Panc1 (cell line): Measurements from ENCODE around the gene ERG28. TPM values are rescaled to one million over a fixed set of nuclear protein-coding genes. Genes with fewer than 3 reads are reported as not detected.

Experiments used
- ATAC-seq: fragments of 200-7000 bp; cut with Tn5 transposase; 2 replicates; pipeline ENCODE4 v1.9.1; 2020; ENCODE audit warnings: mild to moderate bottlenecking, moderate library complexity
- BruUV-seq: library from RNA; stranded (reverse); fragments of 400-500 nt; replicated peaks from 2 replicates; lab custom pipeline; 2021; lab: Mats Ljungman, UMichigan
- CTCF ChIA-PET: fragments of 300-600 bp; sonication (Branson Sonifier 250); formaldehyde crosslinking; loops from one replicate; lab custom pipeline; 2022; ENCODE audit warnings: antibody characterized with exemption; lab: Charles Lee
- POLR2A ChIA-PET: fragments of 300-600 bp; sonication (Branson Sonifier 250); formaldehyde crosslinking; loops from one replicate; lab custom pipeline; 2022; ENCODE audit warnings: antibody characterized with exemption; lab: Charles Lee
- DNase-seq: peaks from one replicate; pipeline ENCODE4 v3.0.0-alpha.2; 2010; ENCODE audit warnings: low read depth, low spot score
- H3K27ac ChIP-seq: 2 replicates; pipeline ENCODE4 v1.5.1; 2011; ENCODE audit warnings: mild to moderate bottlenecking, low read length, inconsistent platforms
- H3K27me3 ChIP-seq: fragments of 200-500 bp; sonication (Bioruptor generic); 2 replicates; pipeline ENCODE4 v1.6.0; 2014; ENCODE audit warnings: low read length, inconsistent platforms; ENCODE audit not compliant: control insufficient read depth, insufficient read depth
- H3K36me3 ChIP-seq: fragments of 200-500 bp; sonication (Bioruptor generic); 2 replicates; pipeline ENCODE4 v1.5.1; 2014; ENCODE audit warnings: inconsistent platforms, mild to moderate bottlenecking, low read length, moderate library complexity; ENCODE audit not compliant: control insufficient read depth, insufficient read depth
- H3K4me1 ChIP-seq: 2 replicates; pipeline ENCODE4 v1.5.1; 2011; ENCODE audit warnings: inconsistent platforms, mild to moderate bottlenecking, low read length, moderate library complexity; ENCODE audit not compliant: control insufficient read depth, insufficient read depth
- H3K4me3 ChIP-seq, 2 experiments: 2 replicates each; pipeline ENCODE4 v1.5.1; 2011 to 2012; ENCODE audit warnings: low read depth in 2 of 2, low read length in 2 of 2, mild to moderate bottlenecking in 2 of 2, inconsistent platforms in 1 of 2, moderate library complexity in 1 of 2
- H3K9me3 ChIP-seq: fragments of 200-500 bp; sonication (Bioruptor generic); 2 replicates; pipeline ENCODE4 v1.5.1; 2014; ENCODE audit warnings: low read depth, mild to moderate bottlenecking, inconsistent platforms, low read length, moderate library complexity; ENCODE audit not compliant: control insufficient read depth, insufficient read depth
- CTCF ChIP-seq: fragments of 450-650 bp; IDR thresholded peaks from 2 replicates; pipeline ENCODE4 v1.5.1; 2017; ENCODE audit warnings: mild to moderate bottlenecking
- POLR2AphosphoS5 ChIP-seq: IDR thresholded peaks from 2 replicates; pipeline ENCODE4 v1.6.1; 2012; ENCODE audit warnings: mild to moderate bottlenecking, low read depth, low read length, moderate library complexity
- REST ChIP-seq, 2 experiments: IDR thresholded peaks; 2 replicates each; pipeline ENCODE4 v1.6.1; 2011 to 2012; ENCODE audit warnings: low read depth in 2 of 2, control low read depth in 1 of 2, low read length in 1 of 2, mild to moderate bottlenecking in 1 of 2, moderate library complexity in 1 of 2; ENCODE audit not compliant: insufficient read depth in 1 of 2
- SIN3A ChIP-seq: IDR thresholded peaks from 2 replicates; pipeline ENCODE4 v1.6.1; 2012; ENCODE audit warnings: low read depth, mild to moderate bottlenecking, low read length, moderate library complexity, borderline replicate concordance; ENCODE audit not compliant: insufficient read depth
- TCF7L2 ChIP-seq: IDR thresholded peaks from 2 replicates; pipeline ENCODE4 v1.6.1; 2011; ENCODE audit warnings: mild to moderate bottlenecking, low read depth, low read length, inconsistent platforms
- in situ Hi-C: cut with HindIII; loops from 2 replicates; pipeline ENCODE4 v1.10.0; 2016; ENCODE audit warnings: low sequenced_read_pairs, low pct_unique_long_range_greater_than_20kb
- intact Hi-C: fragments of 100-400 bp; cut with micrococcal nuclease; formaldehyde crosslinking; loops from one replicate; pipeline ENCODE4 v1.10.0; 2022; ENCODE audit not compliant: unreplicated experiment
- total RNA-seq: library from RNA; stranded (reverse); gene quantifications from one replicate; pipeline ENCODE4 v1.2.1, GENCODE V29; 2021; ENCODE audit not compliant: unreplicated experiment

Gene ERG28
- total RNA-seq, 1 experiment from 2014 or later, result 23.1 TPM

GRCh38 chr14:75702616-75703261 lies 42.1 kb upstream of the ERG28 start:
- in situ Hi-C loops (no loop called here), intact Hi-C loops (no loop called here)
- DNase-seq, result no peak
- no TSS peak for BruUV-seq
- POLR2A ChIA-PET, result no interaction called here
- no peak overlapping the region for H3K27ac ChIP-seq
- no peaks in the 10 kb centered on the region for H3K4me1 ChIP-seq
- no peaks in the 10 kb centered on the region for H3K27me3 ChIP-seq
- H3K4me3 ChIP-seq, result no peak overlapping the region
- ATAC-seq, result no peak
- CTCF ChIA-PET, result no interaction called here
- TF ChIP-seq POLR2AphosphoS5 (no peak), REST (IDR thresholded peaks at IDR 0.05; ENCODE audit: insufficient read depth in 1 of 2, low read depth in 2 of 2, low read length in 1 of 2) (no peak), CTCF (no peak), SIN3A (no peak), TCF7L2 (no peak)
- no peaks in the 10 kb centered on the region; the same call in 1 of the 2 replicates for H3K36me3 ChIP-seq
- H3K9me3 ChIP-seq, result no peaks in the 10 kb centered on the region

GRCh38 chr14:75702122-75702521 lies 41.4 kb upstream of the ERG28 start:
- in situ Hi-C loops (no loop called here), intact Hi-C loops (no loop called here)
- Histone ChIP-seq H3K36me3 (no peaks in the 10 kb centered on the region; the same call in 1 of the 2 replicates), H3K4me1 (no peaks in the 10 kb centered on the region), H3K4me3 (no peak overlapping the region), H3K27ac (no peak overlapping the region), H3K9me3 (no peaks in the 10 kb centered on the region), H3K27me3 (no peaks in the 10 kb centered on the region)
- no TSS peak for BruUV-seq
- ATAC-seq (no peak), DNase-seq (no peak)
- TF ChIP-seq TCF7L2 (no peak), CTCF (no peak), REST (IDR thresholded peaks at IDR 0.05; ENCODE audit: insufficient read depth in 1 of 2, low read depth in 2 of 2, low read length in 1 of 2) (no peak), SIN3A (no peak), POLR2AphosphoS5 (no peak)
- ChIA-PET CTCF (no interaction called here), POLR2A (no interaction called here)
